ENCODE results near the gene PRCP.

GRCh38 chr11:82865841-82866240 is 34.4 kb downstream of the PRCP start:
- TF ChIP-seq CTCF (conservative IDR thresholded peaks at IDR 0.05) (no peak), ZFX (IDR thresholded peaks at IDR 0.05) (no peak)
